ENCODE results near the gene LHPP.
"Not testable (repeated sequence)": the region's sequence is repeated elsewhere in the genome, so short reads cannot be mapped to it uniquely, and the experiment has no call there.

Gene LHPP

GRCh38 chr10:124535731-124536495, 74.3 kb downstream of the LHPP start:
- DNase-seq (ENCODE audit: low read depth in 1 of 2, low spot score in 1 of 2) = no peak

DNA sequence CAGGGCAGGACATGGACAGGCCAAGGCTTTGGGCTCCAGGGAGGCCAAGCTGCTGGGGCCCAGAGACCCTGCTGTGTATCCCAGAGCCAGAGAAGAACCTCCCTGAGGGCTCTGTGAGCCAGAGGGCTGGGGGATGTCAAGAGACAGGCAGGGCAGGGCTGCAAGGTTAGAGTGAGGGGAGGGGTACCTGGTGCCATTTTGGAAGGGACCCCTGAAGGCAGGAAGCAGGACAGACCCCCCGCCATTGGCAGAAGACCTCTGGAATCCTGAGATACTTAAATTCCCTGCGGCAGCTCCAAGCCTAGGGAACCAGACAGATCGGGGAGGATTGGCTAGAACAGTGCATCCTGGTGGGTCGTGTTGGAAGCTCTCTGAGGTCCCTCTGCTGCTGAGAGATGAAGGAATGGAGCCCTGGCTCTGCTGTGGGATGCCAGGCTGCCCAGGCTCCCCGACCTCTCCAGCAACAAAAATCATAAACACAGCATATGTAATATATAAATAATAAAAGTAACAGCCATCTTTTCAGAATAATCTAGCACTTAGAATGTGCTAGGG, 75.0 kb downstream of the LHPP start:
- no peak for DNase-seq (ENCODE audit: low read depth in 1 of 2, low spot score in 1 of 2)

GRCh38 chr10:124537166-124537725, 75.6 kb downstream of the LHPP start:
- DNase-seq (ENCODE audit: low read depth in 1 of 2, low spot score in 1 of 2) = no peak

- DNase-seq (ENCODE audit: low read depth in 1 of 2, low spot score in 1 of 2) = no peak
Observed at GRCh38 chr10:124537891-124538290, 76.3 kb downstream of the LHPP start.

DNA sequence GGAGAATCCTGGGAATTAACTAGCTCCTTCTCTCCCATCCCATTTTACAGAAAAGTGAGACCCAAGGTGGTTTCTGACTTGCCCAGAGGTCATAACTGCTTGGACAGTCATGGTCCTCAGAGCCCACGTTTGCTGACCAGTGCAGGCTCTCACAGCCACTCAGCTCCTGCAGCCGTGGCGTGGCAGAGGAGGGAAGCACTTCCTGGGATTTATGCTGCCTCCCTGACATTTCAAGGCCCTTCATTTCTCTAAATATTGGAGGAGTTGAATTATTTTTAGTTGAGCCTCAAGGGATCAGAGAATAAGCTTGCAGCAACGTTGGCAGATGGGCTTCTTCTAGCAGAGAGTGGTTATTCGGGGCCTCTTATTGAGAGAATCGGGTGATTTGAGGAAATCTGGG, 77.1 kb downstream of the LHPP start:
- no peak for DNase-seq (ENCODE audit: low read depth in 1 of 2, low spot score in 1 of 2)

DNA sequence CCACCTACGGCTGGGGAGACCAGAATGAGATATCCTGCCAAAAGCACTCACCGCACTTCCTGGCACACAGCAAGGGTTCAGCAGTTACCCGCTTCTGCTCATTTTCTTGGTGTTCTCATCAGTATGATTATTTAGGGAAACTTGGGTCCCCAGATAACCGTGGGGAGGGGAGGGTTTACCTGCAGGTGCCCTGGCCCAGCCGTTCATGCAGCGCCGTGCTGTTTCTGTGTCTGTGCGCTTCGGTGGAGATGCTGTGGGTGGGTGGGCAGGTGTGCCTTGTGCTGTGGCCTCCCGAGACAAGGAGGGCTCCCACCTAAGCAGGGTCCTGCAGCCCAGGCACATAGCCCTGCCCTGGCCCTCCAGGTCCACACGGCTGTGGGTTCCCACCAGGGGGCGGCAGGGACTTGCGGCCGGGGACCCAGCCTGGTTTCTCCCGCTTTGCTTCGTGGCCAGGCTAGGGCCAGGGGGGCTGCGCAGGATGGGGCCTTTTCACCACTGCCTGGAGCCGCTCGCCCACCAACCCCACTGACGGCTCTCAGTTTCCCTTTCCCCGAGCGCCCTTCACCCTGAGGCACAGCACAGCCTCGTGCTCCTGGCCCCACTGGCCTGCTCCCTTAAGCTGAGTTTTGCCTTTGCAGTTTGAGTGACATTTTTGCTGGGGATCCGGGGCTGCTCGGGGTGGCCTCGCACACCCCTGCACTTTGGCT, 78.5 kb downstream of the LHPP start:
- DNase-seq (ENCODE audit: low read depth in 1 of 2, low spot score in 1 of 2) = peak; percentile 50 to 60

DNA sequence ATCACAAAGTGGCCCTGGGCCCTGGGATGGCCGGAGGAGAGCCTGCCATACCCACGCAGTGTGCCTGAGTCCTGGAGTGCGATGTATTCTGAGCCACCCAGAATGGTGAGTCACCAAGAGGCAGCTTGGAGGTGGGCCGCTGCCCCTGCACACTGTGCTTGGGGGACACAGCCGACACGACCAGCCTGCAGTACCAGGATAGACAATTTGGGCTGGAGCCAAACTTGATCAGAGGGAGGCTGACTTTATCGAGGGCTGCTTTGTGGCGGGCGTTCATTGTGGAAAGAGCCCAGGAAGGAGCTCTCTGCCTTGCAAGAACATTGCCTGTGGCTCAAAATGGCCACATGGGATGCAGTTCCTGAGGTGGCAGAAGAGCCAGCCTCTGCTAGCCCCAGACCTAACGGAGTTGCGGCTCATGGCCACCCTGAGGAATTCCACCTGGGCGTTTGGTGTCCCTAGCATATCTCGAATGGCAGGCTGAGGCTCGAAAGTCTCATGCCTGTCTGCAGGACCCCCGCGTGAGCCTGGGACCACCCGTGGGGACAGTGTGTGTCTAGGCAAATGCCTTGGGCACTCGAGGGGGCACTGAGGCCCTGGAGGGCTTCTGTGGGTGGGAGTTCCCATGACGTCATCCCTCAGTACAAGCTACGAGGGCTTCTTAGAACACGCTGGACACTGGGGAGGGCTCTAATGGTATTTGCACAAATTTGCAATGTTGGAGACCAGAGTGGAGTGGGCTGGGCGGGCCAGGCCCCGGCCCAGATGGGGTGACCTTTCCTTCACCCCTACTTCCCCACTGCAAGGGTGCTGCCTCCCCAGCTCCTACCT, 79.7 kb downstream of the LHPP start:
- DNase-seq (ENCODE audit: low read depth in 1 of 2, low spot score in 1 of 2) = no peak

DNA sequence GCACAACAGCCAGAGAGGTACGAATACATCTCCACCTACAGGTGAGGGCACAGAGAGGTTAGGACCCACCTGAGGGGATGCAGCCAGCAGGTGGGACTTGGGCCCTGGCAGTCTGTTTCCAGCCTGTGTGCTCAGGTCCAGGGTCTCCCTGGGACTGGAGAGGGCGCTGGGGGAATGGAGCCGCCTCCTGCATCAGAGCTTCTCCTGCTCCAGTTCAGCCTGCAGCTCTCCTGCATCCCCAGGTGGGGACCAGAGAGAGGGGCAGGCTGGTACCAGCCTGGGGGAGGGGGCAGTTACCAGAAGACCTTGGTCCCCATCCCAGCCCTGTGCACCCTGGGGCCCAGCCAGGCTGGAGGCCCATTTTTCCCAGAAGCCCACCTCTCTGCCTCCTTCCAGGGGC, 80.7 kb downstream of the LHPP start:
- DNase-seq (ENCODE audit: low read depth in 1 of 2, low spot score in 1 of 2) = no peak

DNA sequence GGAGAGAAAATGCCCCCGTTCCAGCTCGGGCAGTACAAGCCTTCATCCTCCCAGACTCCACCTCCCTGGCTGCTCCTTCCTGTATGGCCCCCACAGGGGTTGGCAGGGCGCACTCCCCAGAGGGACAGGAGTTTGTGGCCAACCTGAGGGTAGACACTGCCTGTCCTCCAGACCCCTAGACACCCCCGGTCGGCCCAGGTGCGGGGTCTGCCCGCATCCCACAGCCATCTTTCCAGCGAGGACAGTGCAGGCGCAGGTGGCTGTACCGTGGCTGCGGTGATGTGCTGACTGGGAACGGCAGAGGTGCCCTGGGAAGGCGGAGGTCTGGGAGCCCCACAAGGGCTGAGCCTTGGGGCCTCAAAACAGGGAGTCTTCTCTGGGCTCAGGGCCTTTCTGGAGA, 81.5 kb downstream of the LHPP start:
- DNase-seq (ENCODE audit: low read depth in 1 of 2, low spot score in 1 of 2) = no peak

DNA sequence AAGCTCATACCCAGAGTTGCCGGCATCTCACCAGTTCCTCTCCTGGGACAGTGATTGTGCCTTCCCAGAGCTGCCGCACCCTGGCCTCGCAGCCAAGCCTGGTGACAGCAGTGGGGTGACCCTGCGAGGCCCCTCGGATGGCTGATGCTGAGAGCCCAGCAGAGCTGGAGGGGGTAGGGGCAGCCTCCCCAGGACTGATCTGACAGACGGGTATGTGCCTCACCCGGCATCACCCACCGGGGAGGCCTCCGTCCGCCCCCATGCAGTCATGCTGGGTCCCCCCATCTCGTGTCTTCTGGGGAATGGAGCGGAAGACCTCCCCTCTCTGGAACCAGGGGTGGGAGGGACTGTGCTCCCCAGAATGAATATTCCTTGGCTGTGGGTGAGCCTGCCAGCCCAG, 82.3 kb downstream of the LHPP start:
- DNase-seq (ENCODE audit: low read depth in 1 of 2, low spot score in 1 of 2) = no peak

DNA sequence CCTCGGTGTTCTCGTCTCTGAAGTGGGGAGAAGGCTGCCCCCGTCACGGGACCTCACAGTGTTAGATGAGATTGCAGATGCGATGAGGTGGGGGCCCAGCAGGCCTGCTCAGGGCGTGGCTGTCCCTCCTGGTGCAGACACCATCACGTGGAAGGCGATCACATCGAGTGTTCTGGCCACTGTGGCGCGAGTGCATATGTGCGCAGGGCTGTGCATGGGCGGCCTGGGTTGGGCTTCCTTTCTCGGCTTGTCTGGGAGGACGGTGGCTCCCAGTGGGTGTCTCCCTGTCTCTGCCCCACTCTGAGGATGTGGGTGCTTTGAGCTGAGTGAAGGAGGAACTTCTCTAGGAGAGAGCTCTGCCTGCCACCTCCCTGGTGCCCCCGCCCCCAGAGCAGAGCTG, 83.1 kb downstream of the LHPP start:
- DNase-seq (ENCODE audit: low read depth in 1 of 2, low spot score in 1 of 2) = no peak

DNA sequence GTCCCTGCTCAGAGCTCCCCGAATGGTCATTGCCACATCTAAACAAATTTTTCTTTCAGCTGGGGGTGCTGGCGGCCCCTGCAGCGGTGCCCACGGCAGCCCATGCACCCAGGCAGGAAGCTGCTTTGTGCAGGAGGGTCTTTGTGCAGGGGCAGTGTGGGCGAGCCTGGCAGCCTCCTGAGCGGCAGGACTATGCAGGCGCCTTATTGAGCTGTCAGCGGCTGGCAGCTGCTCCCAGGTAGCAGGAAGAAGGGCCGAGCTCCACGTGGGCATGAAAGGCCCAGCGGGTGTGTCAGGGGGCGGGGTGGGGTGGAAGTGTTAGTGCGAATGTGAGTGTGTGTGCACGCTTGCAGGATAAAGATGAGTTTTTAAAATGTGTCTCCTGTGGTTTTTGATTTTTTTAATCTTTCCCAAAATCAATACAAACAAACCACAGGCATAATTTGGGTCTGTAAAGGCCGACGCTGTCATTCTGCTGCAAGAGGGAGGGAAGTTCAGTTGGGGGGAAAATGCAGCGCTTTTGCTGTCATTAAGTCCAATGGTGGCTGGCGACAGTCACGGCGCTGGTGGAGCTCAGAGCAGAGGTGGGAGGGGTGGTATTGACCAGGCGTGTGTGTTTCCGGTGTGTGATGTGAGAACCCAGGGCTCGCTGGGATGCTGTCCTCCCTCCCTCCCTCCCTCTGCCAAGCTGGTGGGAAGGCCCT, 83.9 kb downstream of the LHPP start:
- DNase-seq (ENCODE audit: low read depth in 1 of 2, low spot score in 1 of 2) = no peak

- no peak for DNase-seq (ENCODE audit: low read depth in 1 of 2, low spot score in 1 of 2)
Observed at GRCh38 chr10:124546055-124546369, 84.4 kb downstream of the LHPP start.

DNA sequence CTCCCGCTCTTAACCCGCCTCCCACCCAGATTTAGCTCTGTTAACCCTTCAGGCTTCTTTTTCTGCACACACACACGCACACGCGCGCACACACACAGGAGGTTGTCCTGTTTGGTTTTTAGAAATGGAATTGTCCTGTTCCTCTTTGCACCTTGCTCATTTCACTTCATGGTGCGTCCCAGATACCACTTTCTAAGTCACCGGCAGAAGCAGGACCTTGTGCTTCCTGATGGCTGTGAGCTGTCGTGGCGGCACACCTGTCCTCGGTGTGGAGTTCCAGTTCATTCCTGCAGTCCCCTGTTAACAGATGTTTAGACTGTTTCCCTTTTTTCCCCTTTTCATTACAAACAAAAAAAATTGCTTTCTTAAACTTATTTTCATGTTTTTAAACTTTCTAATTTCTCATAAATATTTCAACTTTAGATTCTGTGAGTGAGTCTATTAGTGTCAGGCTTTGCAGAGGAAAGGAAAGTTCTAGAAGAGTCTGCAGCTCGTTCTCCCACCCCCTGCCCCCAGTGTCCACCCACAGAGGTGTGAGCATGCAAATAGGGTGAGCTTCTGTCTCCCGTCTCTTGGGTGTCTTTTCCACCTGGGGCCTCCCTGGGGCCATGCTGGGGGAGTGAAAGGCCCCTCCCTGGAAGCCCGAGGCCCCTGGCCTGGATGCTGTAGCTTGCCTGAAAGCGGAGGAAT, 85.5 kb downstream of the LHPP start:
- no peak for DNase-seq (ENCODE audit: low read depth in 1 of 2, low spot score in 1 of 2)

- DNase-seq (ENCODE audit: low read depth in 1 of 2, low spot score in 1 of 2) = no peak
Observed at GRCh38 chr10:124547647-124548168, 86.1 kb downstream of the LHPP start.

DNA sequence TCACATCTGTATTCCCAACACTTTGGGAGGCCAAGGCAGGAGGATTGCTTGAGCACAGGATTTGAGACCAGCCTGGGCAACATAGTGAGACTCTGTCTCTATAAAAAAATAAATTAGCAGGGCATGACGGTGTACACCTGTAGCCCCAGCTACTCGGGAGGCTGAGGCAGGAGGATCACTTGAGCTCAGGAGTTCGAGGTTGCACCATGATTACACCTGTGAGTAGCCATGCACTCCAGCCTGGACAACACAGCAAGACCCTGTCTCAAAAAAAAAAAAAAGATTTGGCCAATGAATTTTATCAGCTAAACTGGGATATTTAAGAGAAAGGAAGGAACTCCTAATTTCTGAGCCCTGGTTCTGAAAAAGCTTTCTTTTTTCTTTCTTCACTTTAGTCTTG, 87.5 kb downstream of the LHPP start:
- not testable (repeated sequence) for DNase-seq (ENCODE audit: low read depth in 1 of 2, low spot score in 1 of 2)

GRCh38 chr10:124550293-124551034, 88.8 kb downstream of the LHPP start:
- DNase-seq (ENCODE audit: low read depth in 1 of 2, low spot score in 1 of 2) = no peak

DNA sequence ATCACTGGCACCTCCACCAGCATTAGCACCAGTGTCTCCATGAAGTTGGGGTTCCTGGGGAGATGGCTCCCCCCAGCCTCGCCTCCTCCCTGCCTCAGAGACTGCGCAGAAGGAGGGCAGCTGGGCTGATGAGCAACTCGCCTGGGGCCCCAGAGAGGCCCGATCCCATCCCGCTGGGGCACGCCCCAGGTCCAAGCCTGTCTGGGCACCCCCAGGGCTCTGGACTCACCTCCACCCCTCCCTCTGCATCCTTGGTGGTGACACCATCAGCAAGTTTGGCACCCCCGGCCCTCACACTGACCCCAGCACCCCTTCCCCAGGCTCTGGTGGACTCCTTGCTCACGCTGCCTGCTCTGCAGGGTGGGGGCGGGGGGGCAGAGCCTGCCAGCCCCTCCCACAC, 89.5 kb downstream of the LHPP start:
- no peak for DNase-seq (ENCODE audit: low read depth in 1 of 2, low spot score in 1 of 2)

DNA sequence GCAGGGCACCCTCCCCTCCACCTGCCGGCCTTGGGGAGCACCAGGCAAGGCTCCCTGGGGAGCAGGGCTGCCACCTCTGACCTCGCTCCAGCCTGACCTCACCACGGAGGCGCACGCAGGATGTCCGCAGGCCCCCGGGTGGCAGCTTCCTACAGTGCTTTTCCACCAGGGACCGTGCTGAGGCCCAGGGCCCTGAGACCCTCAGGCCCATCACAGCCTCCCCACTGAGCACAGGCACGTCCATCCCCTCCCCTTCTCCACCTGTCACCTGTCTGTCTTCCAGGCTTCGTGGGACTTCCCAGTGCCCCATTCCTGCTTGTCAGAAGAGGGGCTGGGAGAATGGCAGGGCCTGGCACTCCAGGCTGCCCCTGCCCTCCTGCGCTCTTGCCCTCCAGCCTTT, 90.1 kb downstream of the LHPP start:
- no peak for DNase-seq (ENCODE audit: low read depth in 1 of 2, low spot score in 1 of 2)
